Heart left ventricle (tissue), 16 donors: ENCODE measurements around the gene SLC22A4. TPM values are rescaled to one million over a fixed set of nuclear protein-coding genes. Genes with fewer than 3 reads are reported as not detected.

ENCODE experiments used
- ATAC-seq, 4 donors: fragments of 200-7000 bp; cut with Tn5 transposase; one replicate each; pipeline ENCODE4 v1.9.1; 2020 to 2022; ENCODE audit warnings: moderate library complexity in 4 of 4, mild to moderate bottlenecking in 3 of 4, moderate number of reproducible peaks in 1 of 4
- DNase-seq, 5 donors: peaks; one replicate each; pipeline ENCODE4 v3.0.0-alpha.2; 2020
- H3K27ac ChIP-seq, 12 donors: fragments of 200-600 bp; sonication (generic) in 4 of 12; one replicate each; pipeline versions ENCODE4 v1.5.0 to v1.8.0; 2016 to 2022; ENCODE audit warnings: mild to moderate bottlenecking in 2 of 12
- H3K27me3 ChIP-seq, 9 donors: fragments of 200-600 bp; sonication (generic) in 2 of 9; one replicate each; pipeline versions ENCODE4 v1.5.1 to v1.8.0; 2016 to 2022; ENCODE audit warnings: mild to moderate bottlenecking in 3 of 9
- H3K36me3 ChIP-seq, 9 donors: fragments of 200-600 bp; sonication (generic) in 2 of 9; one replicate each; pipeline versions ENCODE4 v1.5.0 to v1.8.0; 2018 to 2022; ENCODE audit warnings: mild to moderate bottlenecking in 2 of 9
- H3K4me1 ChIP-seq, 12 donors: fragments of 200-600 bp; sonication (generic) in 4 of 12; one replicate each; pipeline versions ENCODE4 v1.5.0 to v1.8.0; 2016 to 2022; ENCODE audit warnings: mild to moderate bottlenecking in 3 of 12
- H3K4me3 ChIP-seq, 12 donors: fragments of 200-600 bp; sonication (generic) in 4 of 12; one replicate each; pipeline versions ENCODE4 v1.5.0 to v1.8.0; 2017 to 2022; ENCODE audit warnings: mild to moderate bottlenecking in 9 of 12, moderate library complexity in 4 of 12
- H3K9me3 ChIP-seq, 12 donors: fragments of 200-600 bp; sonication (generic) in 4 of 12; one replicate each; pipeline versions ENCODE4 v1.5.0 to v1.8.0; 2016 to 2022; ENCODE audit warnings: mild to moderate bottlenecking in 1 of 12
- POLR2A ChIP-seq, 2 donors: fragments of 450-650 bp; IDR thresholded peaks; one replicate each; pipeline ENCODE4 v1.6.1; 2017; ENCODE audit warnings: antibody characterized with exemption in 2 of 2, mild to moderate bottlenecking in 2 of 2, moderate library complexity in 2 of 2
- WGBS, 4 donors: extraction: QIAGEN DNeasy Blood & Tissue Kit in 2 of 4; methylation state at CpG; one replicate each; pipeline versions ENCODE4 v1.1.5 to v1.1.7; 2013 to 2018; 5-methylcytosine and 5-hydroxymethylcytosine counted together
- intact Hi-C, 10 donors: fragments of 100-400 bp; cut with DNase I; formaldehyde crosslinking; loops; one replicate each; pipeline versions ENCODE4 v1.11.1 to v1.14.2; 2022
- polyA plus RNA-seq, 2 donors: library from polyadenylated mRNA; stranded (reverse); fragments of 200-250 nt; gene quantifications; one replicate each; pipeline ENCODE4 v1.2.3, GENCODE V29; 2013
- total RNA-seq, 9 donors: library from RNA; depleted of rRNA in 2 of 9; stranded (reverse); fragments of >200 nt in 2 of 9; fragmentation: NEBNext Ultra II Directional in 3 of 9; extraction: Animal tissue kit (Norgen Biotek cat#: 25700) in 3 of 9; gene quantifications; one replicate each; pipeline versions ENCODE4 v1.1.0 to v1.2.4, GENCODE V29; 2016 to 2023
- TF ChIP-seq, protein P1 (sequence below), 12 donors: fragments of 200-600 bp; sonication (generic) in 4 of 12; IDR thresholded peaks; one replicate each; pipeline versions ENCODE4 v1.5.0 to v1.8.0; 2018 to 2022; ENCODE audit warnings: antibody characterized with exemption in 12 of 12, mild to moderate bottlenecking in 5 of 12
- donor health status: ischemic (EF 13 %, LVEDD 7.1; RV severe dilation, severe dysfunction).
- donor health status: healthy with polysubstance abuse.
- donor health status: DM: no; HTN: yes; CAD: no.
- donor health status: DM: no; HTN: no; CAD: no.
- donor health status: ischemic (EF 25% LVEDD 6.9; RV normal size, moderate dysfunction).
- donor health status: ischemic (EF 25% LVEDD 5.7; RV mildly dilated, moderate dysfunction).
- donor health status: healthy.
- donor health status: DM: yes; HTN: yes; CAD: no.
- donor health status: ischemic (EF 35%, LVEDD 5.7; RV mildly dilated, moderate dysfunction).
- donor health status: nonischemic (EF 11% LVEDD 7.7; RV severe dilation, severe dysfunction).
- donor health status: DM: yes; HTN: yes; CAD: no.
- donor health status: PGD.
- donor health status: ischemic (EF 29% LVEDD 5.4; RV normal size, mild dysfunction).
- donor health status: nonischemic (EF 23%, LVEDD 6.1; RV moderate dilation, normal function).

The SLC22A4 gene
- total and polyA plus RNA-seq, 11 donors: 0.30 to 4.9 (median 2.2) TPM

DNA sequence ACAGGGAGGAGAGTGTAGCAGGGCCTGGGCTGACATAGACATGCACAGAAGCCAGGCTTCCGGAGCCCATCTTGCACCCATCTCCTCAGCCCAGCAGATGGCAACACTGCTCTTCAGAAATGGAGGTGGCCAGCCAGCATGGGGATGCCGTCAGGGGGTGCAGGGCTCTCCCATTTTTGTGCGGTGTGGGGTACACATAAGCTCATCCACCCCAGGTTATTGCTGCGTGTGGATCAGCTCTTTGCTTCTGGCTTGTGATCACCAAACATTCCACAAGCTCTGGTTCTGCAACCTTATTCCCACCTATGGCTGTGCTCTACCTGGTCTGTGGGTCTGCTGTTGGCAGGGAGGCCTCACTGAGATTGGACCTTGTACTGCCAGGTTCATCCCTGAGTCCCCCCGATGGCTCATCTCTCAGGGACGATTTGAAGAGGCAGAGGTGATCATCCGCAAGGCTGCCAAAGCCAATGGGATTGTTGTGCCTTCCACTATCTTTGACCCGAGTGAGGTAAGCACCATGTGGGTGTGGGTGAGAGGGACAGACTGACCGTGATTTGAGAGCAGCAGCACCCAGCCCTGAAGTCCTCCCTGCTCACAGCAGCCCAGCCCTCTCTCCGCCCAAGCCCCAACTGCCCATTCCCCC is 92.6 kb downstream of the SLC22A4 start:
- ATAC-seq: peak; percentile 79 to 86 (median 80)
- Histone ChIP-seq H3K4me1 (peaks cover 0 to 63% (median 49%) of the 10 kb centered on the region in 12 donors), H3K27ac (peak overlapping the region; percentile 69 to 90 (median 86)), H3K9me3 (no peaks in the 10 kb centered on the region), H3K36me3 (peaks cover 0 to 14% (median 3%) of the 10 kb centered on the region in 9 donors), H3K4me3 (no peak overlapping the region), H3K27me3 (no peaks in the 10 kb centered on the region)
- WGBS, 4 donors: 23 to 31% (median 26%) methylated on average over 4 to 10 of the region's 10 CpGs
- DNase-seq: peak; percentile 71 to 85 (median 77)
- TF ChIP-seq POLR2A (IDR thresholded peaks at IDR 0.05): no peak
- TF ChIP-seq, protein P1, sequence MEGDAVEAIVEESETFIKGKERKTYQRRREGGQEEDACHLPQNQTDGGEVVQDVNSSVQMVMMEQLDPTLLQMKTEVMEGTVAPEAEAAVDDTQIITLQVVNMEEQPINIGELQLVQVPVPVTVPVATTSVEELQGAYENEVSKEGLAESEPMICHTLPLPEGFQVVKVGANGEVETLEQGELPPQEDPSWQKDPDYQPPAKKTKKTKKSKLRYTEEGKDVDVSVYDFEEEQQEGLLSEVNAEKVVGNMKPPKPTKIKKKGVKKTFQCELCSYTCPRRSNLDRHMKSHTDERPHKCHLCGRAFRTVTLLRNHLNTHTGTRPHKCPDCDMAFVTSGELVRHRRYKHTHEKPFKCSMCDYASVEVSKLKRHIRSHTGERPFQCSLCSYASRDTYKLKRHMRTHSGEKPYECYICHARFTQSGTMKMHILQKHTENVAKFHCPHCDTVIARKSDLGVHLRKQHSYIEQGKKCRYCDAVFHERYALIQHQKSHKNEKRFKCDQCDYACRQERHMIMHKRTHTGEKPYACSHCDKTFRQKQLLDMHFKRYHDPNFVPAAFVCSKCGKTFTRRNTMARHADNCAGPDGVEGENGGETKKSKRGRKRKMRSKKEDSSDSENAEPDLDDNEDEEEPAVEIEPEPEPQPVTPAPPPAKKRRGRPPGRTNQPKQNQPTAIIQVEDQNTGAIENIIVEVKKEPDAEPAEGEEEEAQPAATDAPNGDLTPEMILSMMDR (IDR thresholded peaks at IDR 0.05): peak; percentile 69 to 92 (median 82)
- intact Hi-C loops: loop anchor here in 9 of 10 donors (1.0 to 10.0 kb wide), 11 partner anchors 110 to 498 kb away; partner anchors contain the start of gene IL3 (in 2 of the 9)

DNA sequence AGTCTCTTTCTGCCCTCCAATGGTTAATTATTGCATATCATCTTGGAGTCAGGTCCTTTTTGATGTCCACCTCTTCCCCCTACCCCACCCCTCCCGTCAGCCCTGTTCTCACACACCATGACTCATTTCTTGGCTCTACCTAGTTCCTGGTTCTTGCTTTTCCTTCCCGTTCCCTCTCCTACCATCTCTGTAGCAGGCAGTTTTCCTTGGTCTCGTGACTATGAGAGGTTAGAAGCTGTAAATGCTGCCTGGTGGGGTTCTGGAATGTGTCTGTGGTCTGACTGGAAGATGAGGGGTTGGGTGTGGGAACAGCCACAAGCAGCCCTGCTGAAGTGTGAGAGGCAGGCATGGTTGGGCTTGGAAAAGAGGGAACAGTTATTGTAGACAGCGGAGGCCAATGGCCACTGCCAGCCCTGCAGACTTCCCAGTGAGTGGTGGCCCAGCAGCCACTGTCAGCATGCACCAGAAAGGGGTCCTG is 93.5 kb downstream of the SLC22A4 start:
- no peaks in the 10 kb centered on the region for H3K9me3 ChIP-seq
- DNase-seq (peak in 4 of 5 donors; percentile 49 to 69 (median 64)), ATAC-seq (peak; percentile 75 to 87 (median 84))
- no peak for TF ChIP-seq POLR2A (IDR thresholded peaks at IDR 0.05)
- TF ChIP-seq, protein P1 (IDR thresholded peaks at IDR 0.05): no peak
- no peaks in the 10 kb centered on the region for H3K27me3 ChIP-seq
- peak overlapping the region in 3 of 12 donors; percentile 10 to 17 (median 13) for H3K4me3 ChIP-seq
- intact Hi-C loops: loop anchor here in 8 of 10 donors (2.0 to 10.0 kb wide), 11 partner anchors 21 to 497 kb away; partner anchors contain the start of gene IL3 (in 2 of the 8)
- WGBS, 4 donors: 9 to 14% (median 11%) methylated on average over 4 of the region's 4 CpGs
- H3K27ac ChIP-seq: peak overlapping the region; percentile 69 to 90 (median 86)
- peaks cover 0 to 23% (median 6%) of the 10 kb centered on the region in 9 donors for H3K36me3 ChIP-seq
- peaks cover 0 to 63% (median 49%) of the 10 kb centered on the region in 12 donors for H3K4me1 ChIP-seq

DNA sequence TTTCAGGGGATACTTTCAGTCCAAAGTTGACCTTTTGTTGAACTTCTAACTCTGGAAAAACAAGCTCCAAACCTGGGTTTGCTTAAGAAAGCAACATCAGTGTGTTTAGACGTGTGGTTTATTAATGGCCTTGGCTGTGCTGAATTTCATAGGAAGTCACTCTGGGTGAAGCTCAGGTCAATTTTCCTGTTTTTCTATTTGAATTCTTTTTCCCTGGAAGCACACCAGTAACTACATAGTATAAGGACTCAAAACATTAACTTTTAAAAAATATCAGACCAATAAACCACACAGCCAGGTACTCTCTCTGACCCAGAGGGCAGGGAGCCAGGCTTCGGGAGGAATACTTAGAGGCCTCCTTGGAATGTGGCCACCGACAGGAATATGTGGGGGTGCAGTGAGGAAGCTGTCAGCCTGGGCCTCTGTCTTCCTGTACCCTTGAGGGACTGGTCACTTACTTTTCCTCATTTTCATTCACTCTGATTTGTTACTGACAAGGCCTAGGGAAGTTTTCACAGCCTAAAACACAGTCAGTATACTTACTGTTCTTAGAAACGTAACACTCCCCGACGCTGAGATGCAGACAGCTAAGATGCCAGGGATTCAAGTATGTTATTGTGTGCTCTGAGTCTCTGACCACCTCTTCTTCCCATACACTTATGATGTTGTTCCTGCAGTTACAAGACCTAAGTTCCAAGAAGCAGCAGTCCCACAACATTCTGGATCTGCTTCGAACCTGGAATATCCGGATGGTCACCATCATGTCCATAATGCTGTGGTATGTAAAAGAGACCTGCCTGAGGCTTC is 94.3 kb downstream of the SLC22A4 start:
- intact Hi-C loops: loop anchor here in 7 of 10 donors (2.0 to 10.0 kb wide), 8 partner anchors 20 to 496 kb away; partner anchors contain the start of gene IL3 (in 2 of the 7)
- ATAC-seq: peak in 1 of 4 donors; percentile 21
- H3K36me3 ChIP-seq: peaks cover 0 to 31% (median 13%) of the 10 kb centered on the region in 9 donors

More for the DNA sequence above, 94.3 kb downstream of the SLC22A4 start:
- Histone ChIP-seq H3K4me1 (peaks cover 0 to 63% (median 49%) of the 10 kb centered on the region in 12 donors), H3K9me3 (no peaks in the 10 kb centered on the region), H3K27me3 (no peaks in the 10 kb centered on the region), H3K27ac (peak overlapping the region; percentile 69 to 90 (median 86)), H3K4me3 (no peak overlapping the region)
- TF ChIP-seq POLR2A (IDR thresholded peaks at IDR 0.05): no peak
- TF ChIP-seq, protein P1 (IDR thresholded peaks at IDR 0.05): no peak
- WGBS, 4 donors: 35 to 49% (median 42%) methylated on average over 8 of the region's 8 CpGs
- peak in 2 of 5 donors; percentile 55 to 57 for DNase-seq
